Naive thymus-derived CD4-positive, alpha-beta T cell (primary cell): ENCODE results near the gene FLNC. TPM values are rescaled to one million over a fixed set of nuclear protein-coding genes. Genes with fewer than 3 reads are reported as not detected.

Experiments
- ATAC-seq: fragments of 150-1000 bp; cut with Tn5 transposase; 2 replicates; pipeline ENCODE4 v1.10.0; 2021; ENCODE audit warnings: mild to moderate bottlenecking, moderate library complexity
- CTCF ChIA-PET: fragments of 350-600 bp; sonication (Branson Sonifier 250); formaldehyde crosslinking; loops from one replicate; lab custom pipeline; 2021; ENCODE audit warnings: antibody characterized with exemption; lab: Charles Lee
- POLR2A ChIA-PET: fragments of 350-600 bp; sonication (Branson Sonifier 250); formaldehyde crosslinking; loops from one replicate; lab custom pipeline; 2021; ENCODE audit warnings: antibody characterized with exemption, inconsistent platforms; lab: Charles Lee
- DNase-seq, 9 donors: peaks; one replicate each; pipeline versions ENCODE4 v3.0.0 to v3.0.0-alpha.2; 2020 to 2022; ENCODE audit warnings: mixed read lengths in 1 of 9
- H3K27ac ChIP-seq: one replicate; pipeline ENCODE4 v1.7.0; 2013; ENCODE audit warnings: mild to moderate bottlenecking, low read depth, low read length, moderate library complexity
- H3K27me3 ChIP-seq, 2 donors: one replicate each; pipeline ENCODE4 v1.7.0; 2013; ENCODE audit warnings: low read length in 2 of 2, mild to moderate bottlenecking in 2 of 2, moderate library complexity in 2 of 2; ENCODE audit not compliant: control insufficient read depth in 2 of 2, insufficient read depth in 2 of 2
- H3K36me3 ChIP-seq, 3 experiments: 1 replicate in 2 of 3; 2 replicates in 1 of 3; pipeline ENCODE4 v1.7.0; 2013; ENCODE audit warnings: low read length in 3 of 3, mild to moderate bottlenecking in 3 of 3, moderate library complexity in 1 of 3; ENCODE audit not compliant: insufficient read depth in 3 of 3, control insufficient read depth in 2 of 3
- H3K4me1 ChIP-seq, 2 donors: one replicate each; pipeline ENCODE4 v1.7.0; 2013; ENCODE audit warnings: low read length in 2 of 2, mild to moderate bottlenecking in 2 of 2, moderate library complexity in 1 of 2; ENCODE audit not compliant: control insufficient read depth in 2 of 2, insufficient read depth in 2 of 2
- H3K4me3 ChIP-seq: 2 replicates; pipeline ENCODE4 v1.7.0; 2013; ENCODE audit warnings: mild to moderate bottlenecking, low read length
- H3K9me3 ChIP-seq, 3 experiments: 1 replicate in 2 of 3; 2 replicates in 1 of 3; pipeline ENCODE4 v1.7.0; 2013; ENCODE audit warnings: low read length in 3 of 3; ENCODE audit not compliant: control insufficient read depth in 2 of 3
- H3K27ac Mint-ChIP-seq, 9 donors: one replicate each; pipeline ENCODE4 v1.8.0; 2020 to 2022; ENCODE audit warnings: mixed read lengths in 9 of 9, mild to moderate bottlenecking in 8 of 9, moderate library complexity in 5 of 9, inconsistent platforms in 2 of 9
- H3K27me3 Mint-ChIP-seq, 5 donors: one replicate each; pipeline ENCODE4 v1.8.0; 2021 to 2022; ENCODE audit warnings: mixed read lengths in 5 of 5, mild to moderate bottlenecking in 1 of 5
- H3K36me3 Mint-ChIP-seq, 5 donors: one replicate each; pipeline ENCODE4 v1.8.0; 2020 to 2022; ENCODE audit warnings: mixed read lengths in 5 of 5, mild to moderate bottlenecking in 3 of 5, inconsistent platforms in 1 of 5
- H3K4me1 Mint-ChIP-seq, 7 donors: one replicate each; pipeline ENCODE4 v1.8.0; 2020 to 2022; ENCODE audit warnings: mixed read lengths in 7 of 7, mild to moderate bottlenecking in 3 of 7, inconsistent platforms in 1 of 7
- H3K4me3 Mint-ChIP-seq, 10 donors: one replicate each; pipeline ENCODE4 v1.8.0; 2020 to 2022; ENCODE audit warnings: mild to moderate bottlenecking in 10 of 10, mixed read lengths in 10 of 10, moderate library complexity in 6 of 10, inconsistent platforms in 2 of 10
- H3K9me3 Mint-ChIP-seq, 11 donors: one replicate each; pipeline ENCODE4 v1.8.0; 2020 to 2022; ENCODE audit warnings: mixed read lengths in 11 of 11, mild to moderate bottlenecking in 4 of 11, inconsistent platforms in 1 of 11, moderate library complexity in 1 of 11
- intact Hi-C, 2 donors: fragments of 100-400 bp; cut with micrococcal nuclease; formaldehyde crosslinking; loops; one replicate each; pipeline ENCODE4 v1.15.1; 2023
- polyA plus RNA-seq, 2 donors: library from polyadenylated mRNA; unstranded; fragments of 300-500 nt; fragmentation: Illumina TruSeq; gene quantifications; one replicate each; pipeline ENCODE4 v1.2.3, GENCODE V29; 2021
- total RNA-seq, 6 experiments: library from RNA in 5 of 6; stranded (reverse) in 5 of 6; gene quantifications; 1 replicate in 5 of 6; 2 replicates in 1 of 6; pipeline ENCODE4 v1.2.3 and lab custom pipeline; 2021 to 2026

Gene FLNC
- total and polyA plus RNA-seq, 7 experiments from 2014 or later, result 0.05 to 0.19 TPM; not detected in 5

DNA sequence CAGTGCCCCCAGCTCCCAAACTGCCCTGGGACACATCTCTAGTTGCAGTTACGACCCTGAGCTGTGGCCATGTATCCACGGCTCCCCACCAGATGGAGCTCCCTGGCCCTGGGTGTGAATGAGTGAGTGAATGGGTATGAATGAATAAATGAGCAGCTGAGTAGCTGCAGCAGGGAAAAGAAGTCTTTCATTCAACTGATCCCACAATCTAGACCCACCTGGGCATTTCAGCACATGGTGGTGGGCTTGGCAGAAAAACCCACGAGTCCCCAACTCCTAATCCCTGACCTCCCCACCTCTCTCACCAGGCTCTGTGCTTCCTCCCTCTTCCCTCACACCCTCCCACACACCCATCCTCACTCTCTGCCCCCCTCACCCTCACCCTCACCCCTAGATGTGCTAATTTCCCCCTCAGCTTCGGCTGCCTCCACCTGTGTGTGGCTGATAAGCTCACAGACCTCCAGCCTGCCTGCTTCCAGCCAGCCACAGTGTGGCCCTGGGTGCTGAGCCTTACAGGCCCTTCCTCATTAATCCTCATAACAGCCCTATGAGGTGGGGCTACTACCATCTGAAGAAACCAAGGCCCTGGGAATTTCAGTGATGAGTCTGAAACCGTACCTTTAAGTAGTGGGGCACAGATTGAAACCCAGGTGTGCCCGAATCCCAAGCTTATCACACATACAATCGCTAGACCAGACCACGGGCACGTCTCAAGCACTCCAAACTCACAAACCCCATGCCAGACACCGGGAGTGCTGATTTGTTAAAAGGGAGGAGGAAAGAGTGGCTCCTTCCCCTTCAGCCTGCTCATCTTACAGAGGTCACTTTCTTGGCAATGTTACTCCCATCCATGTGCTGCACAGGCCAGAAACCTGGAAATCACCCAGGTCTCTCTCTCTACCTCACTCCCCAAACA is 30.2 kb downstream of the FLNC start:
- Histone ChIP-seq H3K4me1 (peaks cover 12 to 15% of the 10 kb centered on the region in 2 donors), H3K27ac (no peak overlapping the region), H3K4me3 (no peak overlapping the region), H3K9me3 (no peaks in the 10 kb centered on the region), H3K27me3 (no peaks in the 10 kb centered on the region), H3K36me3 (peaks cover 0 to 10% (median 0%) of the 10 kb centered on the region in 3 experiments)
- no peaks in the 10 kb centered on the region for H3K9me3 Mint-ChIP-seq
- POLR2A ChIA-PET, result no interaction called here
- peaks cover 0 to 6% (median under 1%) of the 10 kb centered on the region in 5 donors for H3K36me3 Mint-ChIP-seq
- H3K4me1 Mint-ChIP-seq, result peaks cover 16 to 30% (median 25%) of the 10 kb centered on the region in 7 donors
- intact Hi-C loops, result loop anchor here (5.0 to 10.0 kb wide), 6 partner anchors 68 to 1273 kb away; partner anchors contain the start of genes CCDC136 (in 2 of the 2), HILPDA (in 2 of the 2), ARF5 (in 1 of the 2) and GCC1 (in 1 of the 2)
- ATAC-seq, result no peak
- peaks cover 0 to 2% (median 0%) of the 10 kb centered on the region in 5 donors for H3K27me3 Mint-ChIP-seq
- CTCF ChIA-PET, result interaction anchor here (0.5 kb wide), 1 partner anchor 1082 kb away, joined by 4 read pairs; no protein-coding TSS in a partner anchor
- peak overlapping the region in 2 of 9 donors; percentile 11 to 73 for H3K27ac Mint-ChIP-seq
- no peak for DNase-seq
- peak overlapping the region in 1 of 10 donors; percentile 42 for H3K4me3 Mint-ChIP-seq

DNA sequence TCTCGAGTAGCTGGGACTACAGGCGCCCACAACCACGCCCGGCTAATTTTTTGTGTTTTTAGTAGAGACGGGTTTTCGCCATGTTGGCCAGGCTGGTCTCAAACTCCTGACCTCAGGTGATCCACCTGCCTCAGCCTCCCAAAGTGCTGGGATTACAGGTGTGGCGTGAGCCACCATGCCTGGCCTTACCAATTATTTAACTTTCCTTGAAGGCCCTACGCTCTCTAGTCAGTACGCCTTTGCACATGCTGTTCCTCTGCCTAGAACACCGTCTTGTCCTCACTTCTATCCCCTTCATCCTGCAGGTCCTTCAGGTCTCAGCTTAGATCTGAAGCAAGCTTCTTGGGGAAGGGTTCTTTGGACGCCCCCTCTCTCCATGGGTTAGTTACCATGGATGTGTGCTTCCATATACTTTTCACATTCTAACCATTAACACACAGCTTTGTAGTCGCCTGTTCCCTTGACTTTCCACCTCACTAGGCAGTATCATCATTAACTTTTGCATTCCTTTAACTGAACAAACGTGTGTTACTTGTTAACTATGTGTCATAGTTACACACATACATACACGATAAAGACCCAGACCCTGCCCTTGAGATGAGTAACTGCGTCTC is 31.9 kb downstream of the FLNC start:
- Mint-ChIP-seq H3K9me3 (no peaks in the 10 kb centered on the region), H3K36me3 (peaks cover 0 to 11% (median 5%) of the 10 kb centered on the region in 5 donors), H3K27me3 (peaks cover 0 to 2% (median 0%) of the 10 kb centered on the region in 5 donors), H3K4me1 (peaks cover 21 to 34% (median 30%) of the 10 kb centered on the region in 7 donors), H3K27ac (peak overlapping the region; percentile 86 to 99 (median 93)), H3K4me3 (peak overlapping the region; percentile 88 to 100 (median 98))
- ATAC-seq (no peak), DNase-seq (no peak)
- peaks cover 12 to 15% of the 10 kb centered on the region in 2 donors for H3K4me1 ChIP-seq
- H3K27me3 ChIP-seq, result no peaks in the 10 kb centered on the region
- H3K27ac ChIP-seq, result peak overlapping the region; percentile 76
- H3K4me3 ChIP-seq, result peak overlapping the region; percentile 88
- intact Hi-C loops, result loop anchor here (1.0 to 10.0 kb wide), 20 partner anchors 20 to 1275 kb away; partner anchors contain the start of genes CALU (in 2 of the 2), CCDC136 (in 2 of the 2), HILPDA (in 2 of the 2) and METTL2B (in 2 of the 2)
- H3K9me3 ChIP-seq, result no peaks in the 10 kb centered on the region
- ChIA-PET POLR2A (interaction anchor here (0.6 to 1.5 kb wide), 4 partner anchors 71 to 385 kb away, joined by 4 to 9 read pairs (median 4); partner anchors contain the start of genes CALU and METTL2B), CTCF (interaction anchor here (0.9 to 1.6 kb wide), 4 partner anchors 15 to 124 kb away, joined by 3 to 4 read pairs (median 4); no protein-coding TSS in a partner anchor)
- peaks cover 0 to 19% (median 0%) of the 10 kb centered on the region in 3 experiments for H3K36me3 ChIP-seq

DNA sequence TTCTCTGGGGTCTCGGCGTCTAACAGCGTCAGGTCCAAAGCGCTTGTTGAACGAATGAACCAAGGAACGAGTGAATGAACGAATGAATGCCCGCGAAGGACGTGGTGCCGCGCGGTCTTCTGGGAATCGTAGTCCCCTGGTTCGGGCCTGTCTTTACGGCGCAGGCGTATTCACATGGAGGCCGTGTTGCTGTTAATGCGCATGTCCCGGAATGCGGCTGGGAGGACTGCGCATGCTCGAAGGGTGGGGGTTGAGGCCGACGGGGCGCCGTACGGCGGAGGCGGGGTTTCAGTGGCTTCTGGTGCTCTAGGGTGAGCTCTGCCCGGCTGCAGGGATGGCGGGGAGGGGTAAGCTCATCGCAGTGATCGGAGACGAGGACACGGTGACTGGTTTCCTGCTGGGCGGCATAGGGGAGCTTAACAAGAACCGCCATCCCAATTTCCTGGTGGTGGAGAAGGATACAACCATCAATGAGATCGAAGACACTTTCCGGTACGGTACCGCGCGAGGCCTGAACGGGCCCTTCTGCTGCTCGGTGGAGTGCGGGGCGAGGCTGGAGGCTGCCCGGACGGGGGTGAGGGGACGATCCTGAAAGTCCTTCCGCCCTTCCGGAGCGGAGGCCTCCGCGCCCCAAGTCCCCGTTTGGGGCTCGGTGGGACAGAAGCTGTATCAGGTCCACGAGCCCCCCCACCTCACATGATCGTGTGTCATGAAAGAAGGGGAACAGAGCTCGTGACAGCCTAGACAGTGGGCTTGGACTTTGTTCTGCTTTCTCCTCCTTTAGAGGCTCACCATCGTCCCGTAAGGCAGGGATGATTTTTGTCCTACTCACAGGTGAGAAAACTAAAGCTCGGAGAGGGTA is 32.6 kb downstream of the FLNC start, which contains the start of gene ATP6V1F:
Gene ATP6V1F (plus strand): TSS at position 286 of the 862 bp plus-strand sequence. CDS start 49 bp downstream, at position 335.
- Histone ChIP-seq H3K36me3 (peaks cover 0 to 19% (median 0%) of the 10 kb centered on the region in 3 experiments), H3K9me3 (no peaks in the 10 kb centered on the region), H3K4me3 (peak within 1 kb of the TSS; percentile 88), H3K27me3 (no peaks in the 10 kb centered on the region), H3K4me1 (peaks cover 12 to 15% of the 10 kb centered on the region in 2 donors), H3K27ac (peak within 1 kb of the TSS; percentile 76)
- H3K27ac Mint-ChIP-seq, result peak within 1 kb of the TSS; percentile 86 to 99 (median 93)
- POLR2A ChIA-PET, result interaction anchor here (0.6 to 1.5 kb wide), 5 partner anchors 21 to 386 kb away, joined by 3 to 9 read pairs (median 4); partner anchors contain the start of genes CALU and METTL2B
- ATAC-seq, result peak; percentile 93
- peak within 1 kb of the TSS; percentile 88 to 100 (median 98) for H3K4me3 Mint-ChIP-seq
- peaks cover 0 to 3% (median 0%) of the 10 kb centered on the region in 5 donors for H3K27me3 Mint-ChIP-seq
- intact Hi-C loops, result loop anchor here (1.0 to 10.0 kb wide), 21 partner anchors 20 to 1276 kb away; partner anchors contain the start of genes CALU (in 2 of the 2), CCDC136 (in 2 of the 2), HILPDA (in 2 of the 2) and METTL2B (in 2 of the 2)
- H3K4me1 Mint-ChIP-seq, result peaks cover 21 to 38% (median 33%) of the 10 kb centered on the region in 7 donors
- H3K36me3 Mint-ChIP-seq, result peaks cover 0 to 13% (median 5%) of the 10 kb centered on the region in 5 donors
- CTCF ChIA-PET, result interaction anchor here (0.9 to 1.6 kb wide), 3 partner anchors 16 to 125 kb away, joined by 3 to 4 read pairs (median 3); no protein-coding TSS in a partner anchor
- no peaks in the 10 kb centered on the region for H3K9me3 Mint-ChIP-seq
- peak; percentile 97 to 100 (median 99) for DNase-seq

DNA sequence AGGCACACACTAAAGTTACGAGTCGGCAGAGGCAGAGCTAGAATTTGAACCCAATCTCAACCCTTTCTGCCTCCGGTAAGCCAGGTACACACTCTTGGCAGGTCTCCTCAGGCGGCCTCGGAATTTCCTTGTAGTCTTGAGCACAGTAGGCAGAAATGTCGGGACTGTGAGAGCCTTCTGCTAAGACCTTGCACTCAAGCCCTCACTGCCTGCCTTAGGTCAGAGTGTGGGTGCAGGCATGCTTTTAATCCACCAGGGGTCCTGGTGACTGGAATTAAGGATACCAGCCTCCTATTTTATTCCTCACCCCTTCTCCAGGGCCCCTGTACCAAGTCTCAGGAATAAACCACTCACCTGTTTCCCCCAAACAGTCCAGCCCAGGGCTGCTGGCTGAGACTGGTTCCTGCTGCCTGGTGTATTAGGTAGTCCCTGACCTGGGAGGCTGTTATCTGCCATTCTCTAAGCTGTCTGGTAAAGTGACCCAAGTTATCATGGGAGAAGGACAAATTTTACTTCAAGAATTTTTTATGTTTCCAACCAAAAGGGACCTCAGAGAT is 33.3 kb downstream of the FLNC start:
- peaks cover 0 to 19% (median 0%) of the 10 kb centered on the region in 3 experiments for H3K36me3 ChIP-seq
- no peaks in the 10 kb centered on the region for H3K27me3 ChIP-seq
- Mint-ChIP-seq H3K4me1 (peaks cover 21 to 41% (median 33%) of the 10 kb centered on the region in 7 donors), H3K36me3 (peaks cover 0 to 14% (median 5%) of the 10 kb centered on the region in 5 donors), H3K4me3 (peak overlapping the region; percentile 88 to 100 (median 98)), H3K27me3 (peaks cover 0 to 9% (median 0%) of the 10 kb centered on the region in 5 donors), H3K9me3 (no peaks in the 10 kb centered on the region), H3K27ac (peak overlapping the region in 8 of 9 donors; percentile 86 to 99 (median 93))
- ChIA-PET CTCF (interaction anchor here (1.0 to 1.6 kb wide), 2 partner anchors 20 to 126 kb away, joined by 3 to 4 read pairs; no protein-coding TSS in a partner anchor), POLR2A (interaction anchor here (0.6 to 1.5 kb wide), 5 partner anchors 20 to 386 kb away, joined by 3 to 9 read pairs (median 4); partner anchors contain the start of genes CALU and METTL2B)
- H3K27ac ChIP-seq, result peak overlapping the region; percentile 76
- DNase-seq (peak in 8 of 9 donors; percentile 16 to 46 (median 30)), ATAC-seq (peak; percentile 28)
- peaks cover 12 to 15% of the 10 kb centered on the region in 2 donors for H3K4me1 ChIP-seq
- intact Hi-C loops, result loop anchor here (1.0 to 10.0 kb wide), 11 partner anchors 20 to 1276 kb away; partner anchors contain the start of genes CCDC136 (in 2 of the 2), HILPDA (in 2 of the 2), ARF5 (in 1 of the 2) and GCC1 (in 1 of the 2)
- H3K9me3 ChIP-seq, result no peaks in the 10 kb centered on the region
- H3K4me3 ChIP-seq, result peak overlapping the region; percentile 88

DNA sequence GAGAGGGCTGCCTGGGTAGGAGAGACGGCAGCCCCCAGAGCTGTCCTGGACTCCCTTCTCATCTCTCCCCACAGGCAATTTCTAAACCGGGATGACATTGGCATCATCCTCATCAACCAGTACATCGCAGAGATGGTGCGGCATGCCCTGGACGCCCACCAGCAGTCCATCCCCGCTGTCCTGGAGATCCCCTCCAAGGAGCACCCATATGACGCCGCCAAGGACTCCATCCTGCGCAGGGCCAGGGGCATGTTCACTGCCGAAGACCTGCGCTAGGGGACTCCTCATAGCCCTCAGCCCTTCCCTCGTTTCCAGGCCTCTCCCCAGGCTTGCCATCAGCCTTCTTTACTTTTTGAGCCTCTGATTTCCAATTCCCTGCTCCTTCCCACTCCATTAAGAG is 35.1 kb downstream of the FLNC start:
- Histone ChIP-seq H3K27me3 (no peaks in the 10 kb centered on the region), H3K4me1 (peaks cover 15 to 17% of the 10 kb centered on the region in 2 donors), H3K4me3 (no peak overlapping the region), H3K9me3 (no peaks in the 10 kb centered on the region), H3K36me3 (peaks cover 0 to 19% (median 0%) of the 10 kb centered on the region in 3 experiments), H3K27ac (no peak overlapping the region)
- Mint-ChIP-seq H3K36me3 (peaks cover 0 to 14% (median 5%) of the 10 kb centered on the region in 5 donors), H3K4me1 (peaks cover 25 to 44% (median 36%) of the 10 kb centered on the region in 7 donors), H3K4me3 (peak overlapping the region in 6 of 10 donors; percentile 1 to 60 (median 28)), H3K9me3 (no peaks in the 10 kb centered on the region), H3K27ac (no peak overlapping the region), H3K27me3 (peaks cover 0 to 17% (median 0%) of the 10 kb centered on the region in 5 donors)
- no peak for ATAC-seq
- intact Hi-C loops, result loop anchor here (10.0 kb wide), 2 partner anchors 331 to 1211 kb away; partner anchors contain the start of gene SND1 (in 1 of the 2)
- CTCF ChIA-PET, result interaction anchor here (1.3 kb wide), 1 partner anchor 18 kb away, joined by 3 read pairs; no protein-coding TSS in a partner anchor
- POLR2A ChIA-PET, result no interaction called here
- DNase-seq, result no peak
